DND-41 (cell line): ENCODE data around the gene TIGD3.

Experiments used
- CTCF ChIP-seq: IDR thresholded peaks from 2 replicates; pipeline ENCODE4 v1.5.1; 2012; ENCODE audit warnings: borderline replicate concordance, low read length, moderate library complexity, mild to moderate bottlenecking; ENCODE audit not compliant: poor library complexity, severe bottlenecking; ENCODE audit errors: extremely low read depth
- EZH2 ChIP-seq: IDR thresholded peaks from 3 replicates; pipeline ENCODE4 v1.6.1; 2012; ENCODE audit warnings: borderline replicate concordance, low read depth, mild to moderate bottlenecking, moderate library complexity, low read length, inconsistent platforms; ENCODE audit not compliant: severe bottlenecking

GRCh38 chr11:65321828-65322485, 32.6 kb upstream of the TIGD3 start:
- TF ChIP-seq CTCF = no peak
- no peak for TF ChIP-seq EZH2
